Hepatocyte (in vitro differentiated cells): ENCODE results near the gene ZNF597. TPM values are rescaled to one million over a fixed set of nuclear protein-coding genes. Genes with fewer than 3 reads are reported as not detected.
"Not testable (repeated sequence)": the region's sequence is repeated elsewhere in the genome, so short reads cannot be mapped to it uniquely, and the experiment has no call there.

Experiments
- DNase-seq: peaks from one replicate; pipeline ENCODE4 v3.0.0-alpha.2; 2016; ENCODE audit warnings: low spot score
- H2AFZ ChIP-seq: fragments of 200-600 bp; sonication (generic); 2 replicates; pipeline ENCODE4 v1.6.0; 2016; ENCODE audit warnings: antibody characterized with exemption, mild to moderate bottlenecking
- H3K27ac ChIP-seq: fragments of 200-600 bp; sonication (generic); 2 replicates; pipeline ENCODE4 v1.5.1; 2016; ENCODE audit warnings: mild to moderate bottlenecking
- H3K27me3 ChIP-seq: fragments of 200-600 bp; sonication (generic); 2 replicates; pipeline ENCODE4 v1.6.1; 2016
- H3K36me3 ChIP-seq: fragments of 200-600 bp; sonication (generic); replicated peaks from 2 replicates; pipeline ENCODE4 v1.5.1; 2016; ENCODE audit warnings: low read depth; ENCODE audit not compliant: insufficient read depth
- H3K4me1 ChIP-seq: fragments of 200-600 bp; sonication (generic); 2 replicates; pipeline ENCODE4 v1.5.1; 2016; ENCODE audit warnings: mild to moderate bottlenecking, moderate library complexity; ENCODE audit not compliant: insufficient read depth
- H3K4me2 ChIP-seq: fragments of 200-600 bp; sonication (generic); 2 replicates; pipeline ENCODE4 v1.6.0; 2016
- H3K4me3 ChIP-seq: fragments of 200-600 bp; sonication (generic); 2 replicates; pipeline ENCODE4 v1.5.1; 2016; ENCODE audit warnings: mild to moderate bottlenecking
- H3K79me2 ChIP-seq: fragments of 200-600 bp; sonication (generic); 2 replicates; pipeline ENCODE4 v1.6.0; 2017; ENCODE audit warnings: mild to moderate bottlenecking
- H3K9me2 ChIP-seq: fragments of 200-600 bp; sonication (generic); replicated peaks from 2 replicates; pipeline ENCODE4 v1.6.0; 2017; ENCODE audit warnings: mild to moderate bottlenecking; ENCODE audit not compliant: insufficient read depth
- H3K9me3 ChIP-seq: fragments of 200-600 bp; sonication (generic); 2 replicates; pipeline ENCODE4 v1.5.1; 2016; ENCODE audit warnings: low read depth, mild to moderate bottlenecking
- H4K20me1 ChIP-seq: fragments of 200-600 bp; sonication (generic); 2 replicates; pipeline ENCODE4 v1.6.0; 2016; ENCODE audit warnings: mild to moderate bottlenecking; ENCODE audit not compliant: insufficient read depth, poor library complexity, severe bottlenecking
- EZH2 ChIP-seq: fragments of 200-600 bp; sonication (generic); IDR thresholded peaks from 2 replicates; pipeline ENCODE4 v1.6.1; 2016; ENCODE audit warnings: antibody characterized with exemption, mild to moderate bottlenecking, borderline replicate concordance
- EZH2phosphoT487 ChIP-seq: fragments of 200-600 bp; sonication (generic); IDR thresholded peaks from one replicate; pipeline ENCODE4 v1.6.1; 2018; ENCODE audit warnings: antibody characterized with exemption, mild to moderate bottlenecking, low read depth, moderate library complexity; ENCODE audit not compliant: unreplicated experiment, severe bottlenecking
- WGBS: methylation state at CpG from one replicate; pipeline ENCODE4 v1.1.6; 2016; ENCODE audit warnings: low lambda C conversion rate; ENCODE audit errors: missing lambda C conversion rate; 5-methylcytosine and 5-hydroxymethylcytosine counted together
- polyA plus RNA-seq: library from polyadenylated mRNA; unstranded; fragments of >200 nt; fragmentation: Nextera tagmentation; extraction: Ambion mirVana; gene quantifications from 2 replicates; pipeline ENCODE4 v1.2.1, GENCODE V29; 2016
- total RNA-seq: library from RNA; depleted of rRNA; stranded (reverse); fragments of >200 nt; gene quantifications from 2 replicates; pipeline ENCODE4 v1.2.3, GENCODE V29; 2014
- TF ChIP-seq, protein P1 (sequence below): fragments of 200-600 bp; sonication (generic); IDR thresholded peaks from 2 replicates; pipeline ENCODE4 v1.5.1; 2016; ENCODE audit warnings: antibody characterized with exemption, mild to moderate bottlenecking; ENCODE audit not compliant: poor library complexity

The ZNF597 gene
- total and polyA plus RNA-seq, 2 experiments from 2014 or later, result 2.1 to 4.0 TPM

DNA sequence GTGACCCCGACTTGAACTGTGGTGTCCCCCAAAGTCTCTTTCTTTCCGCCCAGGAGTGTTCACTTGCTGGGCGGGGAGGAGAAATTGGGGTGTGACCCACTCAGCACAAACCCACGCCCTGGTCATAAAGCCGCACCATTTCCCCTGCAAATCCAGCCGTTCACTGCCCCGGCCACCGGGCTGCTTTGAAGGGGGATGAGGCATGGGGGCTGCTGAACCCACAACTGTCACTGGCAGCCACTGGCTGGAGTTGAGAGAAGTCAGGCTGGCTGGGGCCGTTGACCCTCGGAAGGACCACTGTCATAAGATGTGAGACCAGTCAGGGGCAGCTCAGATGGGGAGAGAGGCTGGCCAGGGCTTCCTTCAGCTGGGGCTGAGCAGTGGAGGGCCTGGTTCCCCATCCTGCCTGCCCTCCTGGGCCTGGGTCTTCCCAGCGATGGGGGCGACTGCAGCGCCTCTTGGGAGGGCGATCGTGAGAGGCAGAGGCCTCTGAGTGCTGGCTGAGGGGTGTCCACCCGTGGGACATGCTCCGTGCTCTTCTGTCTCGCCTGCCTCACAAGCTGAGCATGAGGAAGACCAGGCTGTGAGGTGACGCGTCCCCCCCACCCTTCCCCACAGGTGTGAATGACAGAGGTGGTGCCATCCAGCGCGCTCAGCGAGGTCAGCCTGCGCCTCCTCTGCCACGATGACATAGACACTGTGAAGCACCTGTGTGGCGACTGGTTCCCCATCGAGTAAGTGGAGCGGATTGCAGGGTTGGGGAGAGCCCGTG lies 32.5 kb upstream of the ZNF597 start:
- WGBS, result 95% methylated on average over 29 of the region's 29 CpGs
- Histone ChIP-seq H3K27me3 (no peaks in the 10 kb centered on the region), H2AFZ (no peak overlapping the region), H3K4me1 (no peaks in the 10 kb centered on the region), H3K9me3 (no peaks in the 10 kb centered on the region), H3K36me3 (no peaks in the 10 kb centered on the region), H3K4me3 (no peak overlapping the region), H3K79me2 (peaks cover 99% of the 10 kb centered on the region), H4K20me1 (peaks cover 74% of the 10 kb centered on the region), H3K9me2 (no peaks in the 10 kb centered on the region), H3K4me2 (no peak overlapping the region), H3K27ac (no peak overlapping the region)
- DNase-seq, result no peak
- TF ChIP-seq EZH2 (no peak), EZH2phosphoT487 (no peak)
- TF ChIP-seq, protein P1, sequence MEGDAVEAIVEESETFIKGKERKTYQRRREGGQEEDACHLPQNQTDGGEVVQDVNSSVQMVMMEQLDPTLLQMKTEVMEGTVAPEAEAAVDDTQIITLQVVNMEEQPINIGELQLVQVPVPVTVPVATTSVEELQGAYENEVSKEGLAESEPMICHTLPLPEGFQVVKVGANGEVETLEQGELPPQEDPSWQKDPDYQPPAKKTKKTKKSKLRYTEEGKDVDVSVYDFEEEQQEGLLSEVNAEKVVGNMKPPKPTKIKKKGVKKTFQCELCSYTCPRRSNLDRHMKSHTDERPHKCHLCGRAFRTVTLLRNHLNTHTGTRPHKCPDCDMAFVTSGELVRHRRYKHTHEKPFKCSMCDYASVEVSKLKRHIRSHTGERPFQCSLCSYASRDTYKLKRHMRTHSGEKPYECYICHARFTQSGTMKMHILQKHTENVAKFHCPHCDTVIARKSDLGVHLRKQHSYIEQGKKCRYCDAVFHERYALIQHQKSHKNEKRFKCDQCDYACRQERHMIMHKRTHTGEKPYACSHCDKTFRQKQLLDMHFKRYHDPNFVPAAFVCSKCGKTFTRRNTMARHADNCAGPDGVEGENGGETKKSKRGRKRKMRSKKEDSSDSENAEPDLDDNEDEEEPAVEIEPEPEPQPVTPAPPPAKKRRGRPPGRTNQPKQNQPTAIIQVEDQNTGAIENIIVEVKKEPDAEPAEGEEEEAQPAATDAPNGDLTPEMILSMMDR, result no peak

DNA sequence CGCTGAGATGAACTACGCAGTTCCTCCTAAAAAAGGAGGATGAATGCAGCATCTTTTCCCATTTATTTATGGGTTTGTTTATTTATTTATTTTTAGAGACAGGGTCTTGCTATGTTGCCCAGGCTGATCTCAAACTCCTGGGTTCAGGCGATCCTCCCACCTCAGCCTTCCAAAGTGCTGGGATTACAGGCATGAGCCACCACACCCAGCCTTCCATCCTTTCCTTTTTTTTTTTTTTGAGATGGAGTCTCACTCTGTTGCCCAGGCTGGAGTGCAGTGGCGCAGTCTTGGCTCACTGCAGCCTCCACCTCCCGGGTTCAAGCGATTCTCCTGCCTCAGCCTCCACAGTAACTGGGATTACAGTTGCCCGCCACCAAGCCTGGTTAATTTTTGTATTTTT lies 31.6 kb upstream of the ZNF597 start:
- 98% methylated on average over 7 of the region's 7 CpGs for WGBS
- H3K27me3 ChIP-seq, H3K4me3 ChIP-seq, H3K4me1 ChIP-seq, H3K36me3 ChIP-seq, H2AFZ ChIP-seq, H3K27ac ChIP-seq, H3K9me3 ChIP-seq, H3K9me2 ChIP-seq, H3K4me2 ChIP-seq, DNase-seq: not testable (repeated sequence)
- H4K20me1 ChIP-seq, result peaks cover 82% of the 10 kb centered on the region
- peaks cover 100% of the 10 kb centered on the region for H3K79me2 ChIP-seq

DNA sequence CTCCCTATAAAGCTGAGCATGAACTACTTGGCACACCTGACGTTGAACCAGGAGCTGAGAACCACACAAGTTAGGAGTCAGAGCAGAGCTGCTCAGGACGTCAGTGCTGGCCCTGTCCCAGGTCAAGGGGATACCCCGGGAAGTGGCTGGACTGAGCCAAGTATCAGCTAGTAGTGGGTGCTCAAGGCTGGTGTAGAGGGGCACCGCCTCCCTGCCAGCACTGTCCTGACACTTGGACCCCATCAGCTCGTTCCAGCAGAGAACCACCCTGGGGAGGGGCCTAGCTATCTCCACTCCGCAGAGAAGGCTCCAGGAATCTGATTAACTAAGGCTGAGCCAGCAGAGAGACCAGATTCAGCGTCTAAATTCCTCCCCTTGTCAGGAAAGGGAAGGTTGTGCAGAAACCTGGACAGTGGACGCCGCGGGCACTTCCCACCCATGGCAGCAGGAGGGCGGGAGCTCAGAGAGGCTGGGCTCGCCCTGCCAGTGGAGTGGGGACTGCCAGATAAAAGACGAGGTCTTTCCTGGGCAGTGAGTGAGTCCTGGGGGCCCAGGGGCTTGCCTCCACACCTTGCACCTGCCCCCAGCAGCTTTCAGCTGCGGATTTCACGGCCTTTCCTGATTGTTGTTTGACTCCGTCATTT lies 31.0 kb upstream of the ZNF597 start:
- H3K4me2 ChIP-seq, result no peak overlapping the region
- no peak overlapping the region for H3K4me3 ChIP-seq
- no peaks in the 10 kb centered on the region for H3K9me3 ChIP-seq
- H3K9me2 ChIP-seq, result no peaks in the 10 kb centered on the region
- peaks cover 88% of the 10 kb centered on the region for H4K20me1 ChIP-seq
- peaks cover 100% of the 10 kb centered on the region for H3K79me2 ChIP-seq
- whole genome bisulfite sequencing, result 89% methylated on average over 16 of the region's 16 CpGs
- TF ChIP-seq, protein P1, result no peak
- TF ChIP-seq EZH2phosphoT487, result no peak
- no peak for TF ChIP-seq EZH2
- H3K27ac ChIP-seq, result no peak overlapping the region
- no peaks in the 10 kb centered on the region for H3K36me3 ChIP-seq
- no peaks in the 10 kb centered on the region for H3K4me1 ChIP-seq
- DNase-seq, result no peak
- no peak overlapping the region for H2AFZ ChIP-seq
- H3K27me3 ChIP-seq, result no peaks in the 10 kb centered on the region

DNA sequence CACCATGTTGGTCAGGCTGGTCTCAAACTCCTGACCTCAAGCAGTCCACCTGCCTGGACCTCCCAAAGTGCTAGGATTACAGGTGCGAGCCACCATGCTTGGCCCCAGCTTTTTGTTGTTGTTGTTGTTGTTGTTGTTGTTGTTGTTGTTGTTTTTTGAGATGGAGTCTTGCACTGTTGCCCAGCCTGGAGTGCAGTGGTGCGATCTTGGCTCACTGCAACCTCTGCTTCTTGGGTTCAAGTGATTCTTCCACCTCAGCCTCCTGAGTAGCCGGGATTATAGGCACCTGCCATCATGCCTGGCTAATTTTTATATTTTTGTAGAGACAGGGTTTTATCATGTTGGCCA lies 30.3 kb upstream of the ZNF597 start:
- H3K36me3 ChIP-seq, H3K27ac ChIP-seq, H3K9me3 ChIP-seq, H3K4me1 ChIP-seq, H2AFZ ChIP-seq, DNase-seq, H3K4me2 ChIP-seq, H3K27me3 ChIP-seq, H3K4me3 ChIP-seq, H3K9me2 ChIP-seq: not testable (repeated sequence)
- Histone ChIP-seq H4K20me1 (peaks cover 87% of the 10 kb centered on the region), H3K79me2 (peaks cover 100% of the 10 kb centered on the region)
- WGBS, result 79% methylated on average over 3 of the region's 3 CpGs
